ENCODE data around the gene HNRNPL.
"Not testable (repeated sequence)": the region's sequence is repeated elsewhere in the genome, so short reads cannot be mapped to it uniquely, and the experiment has no call there.

DNA sequence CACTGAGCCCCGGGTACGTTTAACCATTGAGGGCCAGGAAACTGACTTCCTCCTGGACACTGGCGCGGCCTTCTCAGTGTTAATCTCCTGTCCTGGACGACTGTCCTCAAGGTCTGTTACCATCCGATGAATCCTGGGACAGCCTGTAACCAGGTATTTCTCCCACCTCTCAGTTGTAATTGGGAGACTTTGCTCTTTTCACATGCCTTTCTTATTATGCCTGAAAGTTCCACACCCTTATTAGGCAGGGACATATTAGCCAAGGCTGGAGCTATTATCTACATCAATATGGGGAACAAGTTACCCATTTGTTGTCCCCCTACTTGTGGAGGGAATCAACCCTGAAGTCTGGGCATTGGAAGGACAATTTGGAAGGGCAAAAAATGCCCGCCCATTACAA, 23.9 kb downstream of the HNRNPL start:
- not testable (repeated sequence) for TF ChIP-seq EZH2 (IDR thresholded peaks at IDR 0.05; ENCODE audit: borderline replicate concordance)
- TF ChIP-seq, protein P1, sequence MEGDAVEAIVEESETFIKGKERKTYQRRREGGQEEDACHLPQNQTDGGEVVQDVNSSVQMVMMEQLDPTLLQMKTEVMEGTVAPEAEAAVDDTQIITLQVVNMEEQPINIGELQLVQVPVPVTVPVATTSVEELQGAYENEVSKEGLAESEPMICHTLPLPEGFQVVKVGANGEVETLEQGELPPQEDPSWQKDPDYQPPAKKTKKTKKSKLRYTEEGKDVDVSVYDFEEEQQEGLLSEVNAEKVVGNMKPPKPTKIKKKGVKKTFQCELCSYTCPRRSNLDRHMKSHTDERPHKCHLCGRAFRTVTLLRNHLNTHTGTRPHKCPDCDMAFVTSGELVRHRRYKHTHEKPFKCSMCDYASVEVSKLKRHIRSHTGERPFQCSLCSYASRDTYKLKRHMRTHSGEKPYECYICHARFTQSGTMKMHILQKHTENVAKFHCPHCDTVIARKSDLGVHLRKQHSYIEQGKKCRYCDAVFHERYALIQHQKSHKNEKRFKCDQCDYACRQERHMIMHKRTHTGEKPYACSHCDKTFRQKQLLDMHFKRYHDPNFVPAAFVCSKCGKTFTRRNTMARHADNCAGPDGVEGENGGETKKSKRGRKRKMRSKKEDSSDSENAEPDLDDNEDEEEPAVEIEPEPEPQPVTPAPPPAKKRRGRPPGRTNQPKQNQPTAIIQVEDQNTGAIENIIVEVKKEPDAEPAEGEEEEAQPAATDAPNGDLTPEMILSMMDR (IDR thresholded peaks at IDR 0.05; ENCODE audit: poor library complexity) = not testable (repeated sequence)

All from hepatocyte (in vitro differentiated cells).